ENCODE data around the gene PSG6. TPM values are rescaled to one million over a fixed set of nuclear protein-coding genes. Genes with fewer than 3 reads are reported as not detected.
"Not testable (repeated sequence)": the region's sequence is repeated elsewhere in the genome, so short reads cannot be mapped to it uniquely, and the experiment has no call there.

PSG6 gene
- total RNA-seq, 4 donors from 2014 or later, result 1.9 TPM; not detected in 3

GRCh38 chr19:42874901-42875813 lies 42.5 kb downstream of the PSG6 start:
- intact Hi-C loops (cut with DNase I; ENCODE audit: low total_unique reads); H3K4me3 ChIP-seq (ENCODE audit: low read depth, poor library complexity, severe bottlenecking); DNase-seq (ENCODE audit: low spot score in 2 of 2): not testable (repeated sequence)
- WGBS, 2 donors, result 54 to 62% methylated on average over 4 of the region's 4 CpGs

- intact Hi-C loops (cut with DNase I; ENCODE audit: low total_unique reads); H3K4me3 ChIP-seq (ENCODE audit: low read depth, poor library complexity, severe bottlenecking); DNase-seq (ENCODE audit: low spot score in 2 of 2): not testable (repeated sequence)
- WGBS, 2 donors, result 74 to 78% methylated on average over 3 of the region's 3 CpGs
Measured at GRCh38 chr19:42874136-42874535, 43.6 kb downstream of the PSG6 start.

GRCh38 chr19:42872608-42873007 lies 45.1 kb downstream of the PSG6 start:
- intact Hi-C loops (cut with DNase I; ENCODE audit: low total_unique reads), result no loop called here
- TF ChIP-seq CTCF (IDR thresholded peaks at IDR 0.05) (no peak), POLR2A (IDR thresholded peaks at IDR 0.05) (no peak)
- DNase-seq (ENCODE audit: low spot score in 2 of 2), result peak in 1 of 2 donors; percentile 54
- H3K4me3 ChIP-seq (ENCODE audit: low read depth, poor library complexity, severe bottlenecking), result no peak overlapping the region
- WGBS, 2 donors, result 68 to 70% methylated on average over 3 of the region's 3 CpGs

GRCh38 chr19:42857544-42857867 lies 60.2 kb downstream of the PSG6 start:
- intact Hi-C loops (cut with DNase I; ENCODE audit: low total_unique reads), result no loop called here
- 55 to 70% methylated on average over 5 of the region's 5 CpGs for WGBS, 2 donors
- no peak for DNase-seq (ENCODE audit: low spot score in 2 of 2)
- H3K4me3 ChIP-seq (ENCODE audit: low read depth, poor library complexity, severe bottlenecking), result no peak overlapping the region
- TF ChIP-seq POLR2A (IDR thresholded peaks at IDR 0.05) (no peak), CTCF (IDR thresholded peaks at IDR 0.05) (no peak)

- H3K4me3 ChIP-seq (ENCODE audit: low read depth, poor library complexity, severe bottlenecking); DNase-seq (ENCODE audit: low spot score in 2 of 2); intact Hi-C loops (cut with DNase I; ENCODE audit: low total_unique reads): not testable (repeated sequence)
- WGBS, 2 donors, result 74 to 83% methylated on average over 19 of the region's 19 CpGs
Measured at GRCh38 chr19:42856866-42857543, 60.7 kb downstream of the PSG6 start.

- H3K4me3 ChIP-seq (ENCODE audit: low read depth, poor library complexity, severe bottlenecking); DNase-seq (ENCODE audit: low spot score in 2 of 2); intact Hi-C loops (cut with DNase I; ENCODE audit: low total_unique reads): not testable (repeated sequence)
- WGBS, 2 donors, result 81 to 94% methylated on average over 3 of the region's 3 CpGs
Measured at GRCh38 chr19:42854745-42855144, 62.9 kb downstream of the PSG6 start.

- WGBS, 2 donors, result 45 to 55% methylated on average over 1 of the region's 1 CpG
- H3K4me3 ChIP-seq (ENCODE audit: low read depth, poor library complexity, severe bottlenecking); DNase-seq (ENCODE audit: low spot score in 2 of 2); intact Hi-C loops (cut with DNase I; ENCODE audit: low total_unique reads): not testable (repeated sequence)
Measured at GRCh38 chr19:42853231-42853630, 64.5 kb downstream of the PSG6 start.

- intact Hi-C loops (cut with DNase I; ENCODE audit: low total_unique reads); DNase-seq (ENCODE audit: low spot score in 2 of 2): not testable (repeated sequence)
Measured at GRCh38 chr19:42852821-42853220, 64.9 kb downstream of the PSG6 start.

More at GRCh38 chr19:42852821-42853220, 64.9 kb downstream of the PSG6 start:
- H3K4me3 ChIP-seq (ENCODE audit: low read depth, poor library complexity, severe bottlenecking), result not testable (repeated sequence)

Other genes with a start within 250 kb of the PSG6 start
- not detected for gene PSG3, start 177.4 kb downstream of the PSG6 start, total RNA-seq
- gene PSG8, start 152.2 kb downstream of the PSG6 start, total RNA-seq, result not detected
- gene PSG1, start 38.2 kb downstream of the PSG6 start, total RNA-seq, result not detected
- gene PSG7, start 19.3 kb upstream of the PSG6 start, total RNA-seq, result 1 to 10 TPM in 2 of 4 donors, under 1 TPM in 2; 0.25 to 7.4 (median 1.8) TPM
- gene PSG11, start 108.6 kb upstream of the PSG6 start, total RNA-seq, result not detected
- gene PSG2, start 164.8 kb upstream of the PSG6 start, total RNA-seq, result 1 to 10 TPM in 1 of 4 donors, under 1 TPM in 1, not detected in 2; 0.65 to 1.3 TPM

All from lower leg skin (tissue), 4 donors.